ENCODE data around the gene SEMA4A.

GRCh38 chr1:156145650-156146019 lies 7.8 kb upstream of the SEMA4A start:
- TF ChIP-seq CTCF (IDR thresholded peaks at IDR 0.05; ENCODE audit: poor library complexity, severe bottlenecking) (no peak), REST (IDR thresholded peaks at IDR 0.05; ENCODE audit: borderline replicate concordance) (no peak)

All from neural cell (in vitro differentiated cells).